ENCODE data around the gene UGT1A7.
"Not testable (repeated sequence)": the region's sequence is repeated elsewhere in the genome, so short reads cannot be mapped to it uniquely, and the experiment has no call there.

The UGT1A7 gene

DNA sequence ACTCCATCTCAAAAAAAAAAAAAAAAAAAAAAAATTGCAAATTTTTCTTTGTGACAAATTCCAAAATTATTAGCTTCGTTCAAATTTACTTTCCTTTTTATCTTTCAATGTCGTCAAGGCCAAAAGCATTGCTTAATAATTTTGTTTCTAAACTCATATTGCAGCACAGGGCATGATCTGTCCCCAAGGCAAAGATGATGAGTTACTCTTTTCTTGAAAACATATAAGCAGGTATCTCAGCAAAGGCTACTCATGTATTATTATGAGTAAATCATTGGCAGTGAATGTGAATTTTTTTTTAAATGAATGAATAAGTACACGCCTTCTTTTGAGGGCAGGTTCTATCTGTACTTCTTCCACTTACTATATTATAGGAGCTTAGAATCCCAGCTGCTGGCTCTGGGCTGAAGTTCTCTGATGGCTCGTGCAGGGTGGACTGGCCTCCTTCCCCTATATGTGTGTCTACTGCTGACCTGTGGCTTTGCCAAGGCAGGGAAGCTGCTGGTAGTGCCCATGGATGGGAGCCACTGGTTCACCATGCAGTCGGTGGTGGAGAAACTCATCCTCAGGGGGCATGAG, at the start of gene UGT1A7:
Gene UGT1A7, plus strand, starts transcription at position 381 of the 579 bp plus-strand sequence. Its CDS starts 37 bp downstream, at position 418.
- DNase-seq (ENCODE audit: low spot score) = no peak

DNA sequence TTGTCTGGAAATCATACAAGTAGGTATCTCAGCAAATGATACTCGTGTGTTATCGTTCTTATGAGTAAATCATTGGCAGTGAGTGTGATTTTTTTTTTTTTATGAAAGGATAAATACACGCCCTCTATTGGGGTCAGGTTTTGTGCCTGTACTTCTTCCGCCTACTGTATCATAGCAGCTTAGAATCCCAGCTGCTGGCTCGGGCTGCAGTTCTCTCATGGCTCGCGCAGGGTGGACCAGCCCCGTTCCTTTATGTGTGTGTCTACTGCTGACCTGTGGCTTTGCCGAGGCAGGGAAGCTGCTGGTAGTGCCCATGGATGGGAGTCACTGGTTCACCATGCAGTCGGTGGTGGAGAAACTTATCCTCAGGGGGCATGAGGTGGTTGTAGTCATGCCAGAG, 45.4 kb upstream of the UGT1A7 start, which contains the start of gene UGT1A10:
Gene UGT1A10, plus strand, starts transcription at position 143 of the 400 bp plus-strand sequence. Its CDS starts 75 bp downstream, at position 218.
- DNase-seq (ENCODE audit: low spot score) = not testable (repeated sequence)

DNA sequence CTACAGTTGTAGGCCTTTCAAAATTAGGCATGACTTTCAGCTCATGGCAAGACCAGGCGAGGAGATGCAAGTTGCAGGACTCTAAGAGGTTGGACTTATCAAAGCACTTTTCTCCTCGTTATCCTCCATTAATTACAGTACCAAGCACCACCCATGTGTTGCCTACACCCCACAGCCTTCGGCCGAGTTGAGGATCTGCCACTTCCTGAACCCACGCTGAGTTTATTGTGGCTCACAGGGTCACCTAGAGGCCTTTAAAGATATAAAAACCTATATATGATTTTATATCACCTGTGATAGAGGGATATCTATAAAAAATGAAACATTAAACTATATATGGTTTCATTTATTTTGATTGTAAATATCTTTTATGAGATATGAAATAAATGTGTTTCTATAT, 42.9 kb upstream of the UGT1A7 start:
- no peak for DNase-seq (ENCODE audit: low spot score)

DNA sequence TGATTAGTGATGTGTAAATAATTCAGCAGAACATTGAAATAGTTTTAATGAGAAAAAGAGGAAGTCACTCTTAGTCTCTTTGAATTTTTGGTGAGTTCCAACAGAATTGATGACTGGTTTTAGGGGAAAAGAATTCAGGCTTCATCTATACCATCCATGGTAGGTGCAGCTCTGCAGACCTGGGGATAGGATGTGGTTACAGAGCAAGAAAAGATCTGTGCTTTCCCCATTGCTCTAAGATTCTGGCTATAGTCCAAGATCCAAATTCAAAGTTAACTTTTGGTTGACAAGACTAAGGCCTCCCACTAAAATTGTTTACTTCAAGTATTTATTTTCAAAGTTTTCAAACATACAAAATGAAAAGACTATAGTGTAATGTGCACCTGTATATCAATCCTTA, 41.8 kb upstream of the UGT1A7 start:
- no peak for DNase-seq (ENCODE audit: low spot score)

DNA sequence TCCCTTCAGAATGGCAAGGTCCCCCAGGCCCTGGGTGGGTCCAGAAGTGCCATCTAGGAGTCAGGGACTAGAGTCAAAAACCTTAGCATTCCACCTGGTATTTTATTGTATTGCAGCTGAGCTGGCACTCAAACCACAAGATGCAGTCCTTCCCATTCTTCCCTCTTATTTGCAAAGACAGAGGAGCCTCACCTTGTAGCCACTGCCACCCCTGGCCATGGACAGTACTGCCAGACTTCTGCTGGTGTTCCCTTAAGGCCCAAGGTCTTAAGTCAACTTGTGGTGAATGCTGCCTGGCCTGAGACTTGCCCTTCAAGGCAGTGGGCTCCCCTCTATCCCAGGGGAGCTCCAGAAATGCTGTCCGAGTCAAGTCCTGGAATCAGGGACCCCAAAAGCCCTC, 38.6 kb upstream of the UGT1A7 start:
- no peak for DNase-seq (ENCODE audit: low spot score)

DNA sequence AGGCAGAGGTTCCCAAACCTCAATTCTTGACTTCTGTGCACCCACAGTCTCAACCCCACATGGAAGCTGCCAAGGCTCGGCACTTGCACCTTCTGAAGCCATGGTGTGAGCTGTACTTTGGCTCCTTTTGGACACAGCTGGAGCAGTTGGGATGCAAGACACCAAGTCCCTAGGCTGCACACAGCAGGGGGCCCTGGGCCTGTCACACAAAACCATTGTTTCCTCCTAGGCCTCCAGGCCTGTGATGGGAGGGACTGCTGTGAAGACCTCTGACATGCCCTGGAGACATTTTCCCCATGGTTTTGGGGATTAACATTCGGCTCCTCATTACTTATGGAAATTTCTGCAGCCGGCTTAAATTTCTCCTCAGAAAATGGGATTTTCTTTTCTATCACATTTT, 35.7 kb upstream of the UGT1A7 start:
- DNase-seq (ENCODE audit: low spot score) = not testable (repeated sequence)

DNA sequence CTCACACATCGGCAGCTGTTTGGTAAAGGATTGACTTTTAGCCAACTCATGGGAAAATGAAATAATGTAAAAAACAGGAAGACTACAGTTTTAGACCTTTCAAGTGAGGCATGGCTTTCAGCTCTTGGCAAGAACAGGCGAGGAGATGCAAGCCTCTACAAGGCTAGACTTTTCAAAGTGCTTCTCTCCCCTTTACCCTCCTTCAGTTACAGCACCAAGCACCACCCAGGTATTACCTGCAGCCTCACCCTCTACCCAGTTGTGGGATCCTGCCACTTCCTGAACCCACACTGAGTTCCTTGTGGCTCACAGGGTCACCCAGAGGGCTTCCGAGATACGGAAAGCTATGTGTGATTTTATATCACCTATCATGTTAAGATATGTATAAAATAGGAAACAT, 30.7 kb upstream of the UGT1A7 start:
- no peak for DNase-seq (ENCODE audit: low spot score)

DNA sequence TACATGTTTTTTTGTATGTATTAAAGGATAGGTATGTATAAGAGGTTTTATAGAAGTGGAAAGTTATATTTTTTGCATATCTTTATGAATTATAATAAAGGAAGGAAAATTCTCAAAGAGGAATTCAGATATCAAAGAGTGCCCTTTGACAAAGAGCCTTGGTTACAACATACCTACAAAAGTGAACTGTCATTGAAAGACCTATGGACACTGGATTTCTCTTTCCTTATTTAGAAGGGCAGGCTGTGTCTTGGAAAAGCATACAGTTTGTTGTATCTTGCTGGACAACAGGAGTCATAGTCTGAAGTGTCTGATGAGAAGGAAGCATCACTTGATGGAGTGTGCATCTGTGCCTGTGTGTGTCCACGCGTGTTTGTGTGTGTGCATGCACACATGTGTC, 30.3 kb upstream of the UGT1A7 start:
- DNase-seq (ENCODE audit: low spot score) = no peak

DNA sequence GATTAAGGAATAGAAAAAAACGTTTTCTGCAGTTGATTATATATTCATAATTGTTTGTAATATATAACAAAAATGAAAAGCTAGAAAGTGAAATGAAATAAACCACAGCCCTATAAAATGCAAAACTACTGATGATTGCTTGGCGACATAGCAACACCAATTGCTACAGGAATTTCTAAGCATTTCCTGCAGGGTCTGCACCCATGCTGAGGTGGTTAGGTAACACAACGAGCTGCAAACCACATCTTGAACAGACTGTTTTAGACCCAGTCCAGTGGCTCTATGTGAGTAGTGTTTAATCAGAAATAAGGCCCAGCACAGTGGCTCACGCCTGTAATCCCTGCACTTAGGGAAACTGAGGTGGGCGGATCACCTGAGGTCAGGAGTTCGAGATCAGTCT, 27.2 kb upstream of the UGT1A7 start:
- no peak for DNase-seq (ENCODE audit: low spot score)

DNA sequence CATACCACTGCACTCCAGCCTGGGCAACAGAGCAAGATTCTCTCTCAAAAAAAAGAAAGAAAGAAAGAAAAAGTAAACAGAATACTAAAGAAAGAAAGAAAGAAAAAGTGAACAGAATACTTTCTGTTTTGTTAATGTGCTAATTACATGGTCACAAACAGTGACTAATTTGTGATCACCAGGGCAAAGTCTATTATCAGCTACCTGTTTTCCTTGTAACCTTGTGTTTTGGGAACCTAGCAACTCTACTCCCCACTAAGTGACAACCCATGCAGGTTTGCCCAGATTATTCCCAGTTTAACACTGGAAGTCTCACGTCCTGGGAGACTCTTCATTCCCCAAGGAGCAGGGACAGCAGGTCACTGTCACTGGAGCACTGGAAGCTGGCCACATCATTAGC, 26.7 kb upstream of the UGT1A7 start:
- no peak for DNase-seq (ENCODE audit: low spot score)

DNA sequence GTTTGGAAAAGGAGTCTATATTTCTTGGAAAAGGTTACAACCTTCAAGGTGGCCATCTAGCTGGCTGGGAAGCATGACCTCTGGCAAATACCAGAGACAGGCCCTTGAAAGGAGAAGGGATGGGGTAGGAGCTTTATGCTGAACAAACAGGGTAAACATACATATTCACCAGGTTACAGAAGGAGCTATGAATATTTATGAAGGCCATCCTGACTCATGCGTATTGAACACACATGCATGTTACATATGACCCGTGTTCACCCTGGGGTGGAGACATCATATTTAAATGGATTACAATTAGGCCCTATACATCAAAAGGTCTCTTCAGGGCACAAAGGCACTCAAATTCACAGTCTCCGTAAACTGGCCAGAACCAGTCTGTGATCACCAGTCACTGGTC, 25.8 kb upstream of the UGT1A7 start:
- DNase-seq (ENCODE audit: low spot score) = not testable (repeated sequence)

DNA sequence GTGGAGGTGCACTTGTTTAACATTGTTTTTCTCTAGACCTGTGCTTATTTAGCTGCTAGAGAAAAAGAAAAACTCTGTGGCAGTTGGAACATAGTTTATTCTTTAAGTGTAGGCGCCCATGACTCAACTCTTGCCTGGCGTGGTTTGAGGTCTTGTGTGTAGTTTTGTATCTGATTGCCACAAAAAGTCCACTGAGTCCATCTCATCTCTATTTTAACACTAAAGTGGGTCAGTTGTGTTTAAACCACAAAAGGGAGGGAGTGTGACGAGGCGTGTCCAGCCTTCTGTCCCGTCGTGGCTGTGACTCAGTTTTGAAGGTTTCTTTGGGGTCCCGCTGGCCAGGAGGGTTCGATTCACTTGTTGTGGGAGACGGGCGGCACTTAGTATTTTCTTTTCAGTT, 25.3 kb upstream of the UGT1A7 start:
- DNase-seq (ENCODE audit: low spot score) = no peak

DNA sequence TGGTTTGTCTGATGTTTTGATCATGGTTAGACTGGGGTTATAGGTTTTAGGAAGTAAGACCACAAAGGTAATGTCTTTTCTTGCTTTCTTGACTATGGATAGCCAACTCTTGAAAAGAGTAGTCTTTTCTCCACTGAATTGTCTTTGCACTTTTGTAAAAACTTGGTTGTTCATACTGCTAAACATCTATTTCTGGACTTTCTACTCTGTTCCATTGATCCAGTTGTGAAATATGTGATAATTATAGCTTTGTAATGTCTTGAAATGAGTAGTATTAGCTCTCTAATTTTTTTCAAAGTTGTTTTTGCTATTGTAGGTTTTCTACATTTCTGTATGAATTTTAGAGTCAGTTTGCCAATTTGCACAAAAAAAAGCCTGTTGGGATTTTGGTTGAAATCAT, 23.1 kb upstream of the UGT1A7 start:
- no peak for DNase-seq (ENCODE audit: low spot score)

DNA sequence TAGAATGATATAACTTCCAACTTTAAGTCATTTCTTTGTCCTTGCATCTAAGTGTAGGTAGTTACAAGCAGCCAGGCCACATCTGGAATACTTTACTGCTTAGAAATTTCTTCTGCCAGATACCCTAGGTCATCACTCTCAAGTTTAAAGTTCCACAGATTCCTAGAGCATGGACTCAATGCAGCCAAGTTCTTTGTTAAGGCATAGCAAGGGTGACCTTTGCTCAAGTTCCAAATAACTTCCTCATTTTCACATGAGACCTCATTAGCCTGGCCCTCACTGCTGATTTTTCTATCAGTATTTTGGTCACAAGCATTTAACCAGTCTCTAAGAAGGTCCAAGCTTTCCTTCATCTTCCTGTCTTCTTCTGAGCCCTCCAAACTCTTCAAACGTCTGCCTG, 17.8 kb upstream of the UGT1A7 start:
- no peak for DNase-seq (ENCODE audit: low spot score)

DNA sequence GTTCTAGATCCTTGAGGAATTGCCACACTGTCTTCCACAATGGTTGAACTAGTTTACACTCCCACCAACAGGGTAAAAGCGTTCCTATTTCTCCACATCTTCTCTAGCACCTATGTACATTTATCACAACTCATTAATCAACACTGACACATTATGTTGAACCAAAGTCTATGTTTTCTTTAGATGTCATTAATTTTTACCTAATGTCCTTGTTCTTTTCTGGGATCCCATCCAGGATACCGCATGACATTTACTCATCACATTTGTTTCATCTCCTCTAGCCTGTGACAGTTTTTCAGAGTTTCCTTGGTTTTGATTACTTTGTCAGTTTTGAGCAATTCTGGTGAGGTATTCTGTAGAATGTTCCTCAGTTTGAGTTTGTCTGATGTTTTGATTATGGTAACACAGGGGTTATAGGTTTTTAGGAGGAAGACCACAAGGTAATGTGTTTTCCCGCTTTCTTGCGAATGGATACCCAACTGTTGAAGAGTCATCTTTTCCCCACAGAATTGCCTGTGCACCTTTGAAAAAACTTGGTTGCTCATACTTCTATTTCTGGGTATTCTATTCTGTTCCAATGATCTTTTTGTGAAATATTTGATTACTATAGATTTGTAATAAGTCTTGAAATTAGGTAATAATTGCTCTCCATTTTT, 13.0 kb upstream of the UGT1A7 start:
- DNase-seq (ENCODE audit: low spot score) = no peak

DNA sequence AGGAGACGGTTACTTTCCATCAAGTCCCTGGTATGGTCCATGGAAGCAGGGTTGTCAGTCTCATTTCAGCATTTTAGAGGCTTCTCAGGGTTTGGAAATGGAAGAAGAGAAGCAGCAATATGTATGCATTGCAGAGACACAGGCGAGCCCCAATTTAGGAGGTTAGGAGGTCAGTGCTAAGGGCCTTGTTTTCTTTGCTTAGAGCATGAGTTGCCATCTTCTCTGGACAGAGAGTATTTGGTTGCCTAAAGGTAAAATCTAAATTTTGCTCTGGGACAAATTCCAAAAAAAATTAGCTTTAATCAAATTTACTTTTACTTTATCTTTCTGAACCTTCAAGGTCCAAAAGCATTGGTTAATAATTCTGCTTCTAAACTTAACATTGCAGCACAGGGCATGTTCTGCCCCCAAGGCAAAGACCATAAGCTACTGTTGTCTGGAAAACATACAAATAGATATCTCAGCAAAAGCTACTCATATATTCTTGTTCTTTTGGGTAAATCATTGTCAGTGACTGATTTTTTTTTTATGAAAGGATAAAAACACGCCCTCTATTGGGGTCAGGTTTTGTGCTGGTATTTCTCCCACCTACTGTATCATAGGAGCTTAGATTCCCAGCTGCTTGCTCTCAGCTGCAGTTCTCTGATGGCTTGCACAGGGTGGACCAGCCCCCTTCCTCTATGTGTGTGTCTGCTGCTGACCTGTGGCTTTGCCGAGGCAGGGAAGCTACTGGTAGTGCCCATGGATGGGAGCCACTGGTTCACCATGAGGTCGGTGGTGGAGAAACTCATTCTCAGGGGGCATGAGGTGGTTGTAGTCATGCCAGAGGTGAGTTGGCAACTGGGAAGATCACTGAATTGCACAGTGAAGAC, 10.2 kb upstream of the UGT1A7 start, which contains the start of gene UGT1A9:
Gene UGT1A9, plus strand, starts transcription at position 609 of the 872 bp plus-strand sequence. Its CDS starts 37 bp downstream, at position 646.
- no peak for DNase-seq (ENCODE audit: low spot score)

DNA sequence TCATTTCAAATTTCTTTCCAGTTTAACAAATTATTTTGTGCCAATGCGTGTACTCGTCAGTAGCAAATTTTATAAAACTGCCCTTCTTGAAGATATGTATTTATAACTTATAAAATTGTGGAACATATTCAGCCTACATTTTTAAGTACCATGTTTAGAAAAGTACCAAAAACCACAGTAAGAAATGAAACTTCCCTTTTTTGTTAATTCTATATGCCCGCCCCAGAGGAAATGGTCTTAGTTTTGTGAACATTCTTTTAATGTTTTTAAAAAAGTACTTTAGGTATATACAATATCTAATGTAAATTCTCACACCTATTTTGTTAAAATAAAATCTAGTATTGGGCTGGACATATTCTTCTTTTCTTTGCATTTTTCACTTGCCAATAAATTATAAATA, 8.8 kb upstream of the UGT1A7 start:
- no peak for DNase-seq (ENCODE audit: low spot score)

DNA sequence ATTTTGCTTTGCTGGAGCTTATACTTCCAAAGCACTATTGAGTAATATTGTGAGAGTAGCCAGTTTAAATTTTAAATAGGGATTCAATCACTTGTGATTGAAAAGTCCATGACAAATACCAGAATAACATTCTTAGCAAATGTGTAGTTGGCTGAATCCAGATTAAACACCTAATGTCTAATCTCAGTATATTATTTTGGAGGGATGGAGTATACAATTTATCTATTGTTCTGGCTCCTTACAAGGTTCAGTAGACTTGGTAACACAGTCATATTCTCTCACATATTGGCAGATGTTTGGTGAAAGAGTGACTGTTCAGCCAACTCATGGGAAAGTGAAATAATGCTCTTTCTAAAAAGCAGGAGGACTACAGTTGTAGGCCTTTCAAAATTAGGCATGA, 7.8 kb upstream of the UGT1A7 start:
- DNase-seq (ENCODE audit: low spot score) = no peak

DNA sequence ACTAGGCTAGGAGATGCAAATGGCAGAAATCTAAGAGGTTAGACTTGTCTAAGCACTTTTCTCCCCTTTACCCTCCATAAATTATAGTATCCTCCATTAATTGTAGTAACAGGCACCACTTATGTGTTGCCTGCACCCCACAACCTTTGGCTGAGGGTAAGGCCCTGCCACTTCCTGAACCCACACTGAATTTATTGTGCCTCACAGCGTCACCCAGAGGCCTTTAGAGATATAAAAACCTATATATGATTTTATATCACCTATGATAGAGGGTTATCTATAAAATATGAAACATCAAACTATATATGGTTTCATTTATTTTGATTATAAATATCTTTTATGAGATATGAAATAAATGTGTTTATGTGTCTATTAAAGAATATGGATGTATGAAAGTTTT, 7.4 kb upstream of the UGT1A7 start:
- no peak for DNase-seq (ENCODE audit: low spot score)

DNA sequence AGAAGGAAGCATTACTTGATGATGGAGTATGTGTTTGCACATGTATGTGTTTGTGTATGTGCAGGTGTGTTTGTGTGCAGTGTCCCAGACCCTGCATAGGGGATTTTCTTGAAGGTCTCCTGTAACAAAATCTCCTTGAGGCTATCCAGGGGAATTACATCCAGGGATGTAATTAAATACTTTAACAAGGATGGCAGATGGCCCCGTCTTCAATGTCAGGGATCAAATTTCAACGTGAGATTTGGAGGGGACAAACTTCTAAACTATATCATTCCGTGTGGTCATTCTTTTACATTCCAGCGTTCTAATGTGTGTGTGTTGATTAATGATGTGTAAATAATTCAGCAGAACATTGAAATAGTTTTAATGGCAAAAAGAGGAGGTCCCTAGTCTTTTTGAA, 6.7 kb upstream of the UGT1A7 start:
- no peak for DNase-seq (ENCODE audit: low spot score)

DNA sequence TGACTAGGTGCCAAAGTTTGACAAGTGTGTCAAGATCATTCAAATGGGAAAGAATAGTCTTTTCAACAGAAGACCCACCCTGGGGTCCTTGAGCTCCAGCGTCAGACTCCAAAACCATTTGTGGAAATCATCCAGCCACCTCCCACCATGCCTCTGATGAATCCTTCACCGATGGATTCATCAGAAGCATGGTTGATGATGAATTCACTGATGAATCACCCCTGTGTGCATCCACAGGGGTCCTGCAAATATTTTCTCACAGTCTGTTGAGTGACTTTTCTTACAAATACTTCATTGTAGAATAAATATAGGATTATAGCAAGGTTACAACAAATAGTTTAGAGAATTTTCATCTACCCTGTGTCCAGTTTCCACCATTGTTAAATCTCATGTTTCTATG, 5.7 kb upstream of the UGT1A7 start:
- no peak for DNase-seq (ENCODE audit: low spot score)

DNA sequence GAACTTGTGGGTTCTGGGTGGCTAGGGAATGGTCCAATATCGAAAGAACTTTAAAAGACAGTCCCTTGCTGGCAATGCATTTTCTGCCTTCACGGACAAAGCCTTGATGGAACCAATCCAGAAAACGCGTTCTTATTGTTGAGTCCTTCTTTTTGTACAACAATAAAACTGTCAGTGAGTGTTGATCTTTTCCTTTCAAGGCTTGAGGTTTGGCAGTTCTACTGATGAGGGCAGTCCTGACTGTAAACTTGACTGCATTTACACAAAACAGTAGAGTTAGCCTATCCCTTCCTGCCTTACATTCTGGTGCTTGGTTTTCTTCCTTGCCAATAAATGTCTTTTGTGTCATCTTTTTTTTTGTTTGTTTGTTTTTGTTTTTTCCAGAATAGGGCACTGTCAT, 2.5 kb upstream of the UGT1A7 start:
- DNase-seq (ENCODE audit: low spot score) = no peak

Measured in COLO829 (cell line).